ENCODE results near the gene KRT80. TPM values are rescaled to one million over a fixed set of nuclear protein-coding genes. Genes with fewer than 3 reads are reported as not detected.

Gene KRT80
- total and polyA plus RNA-seq, 2 of the 13 experiments (the other 11 are each of a cell fraction or from before 2014, with no cell fraction given), result 0.27 to 0.53 TPM

DNA sequence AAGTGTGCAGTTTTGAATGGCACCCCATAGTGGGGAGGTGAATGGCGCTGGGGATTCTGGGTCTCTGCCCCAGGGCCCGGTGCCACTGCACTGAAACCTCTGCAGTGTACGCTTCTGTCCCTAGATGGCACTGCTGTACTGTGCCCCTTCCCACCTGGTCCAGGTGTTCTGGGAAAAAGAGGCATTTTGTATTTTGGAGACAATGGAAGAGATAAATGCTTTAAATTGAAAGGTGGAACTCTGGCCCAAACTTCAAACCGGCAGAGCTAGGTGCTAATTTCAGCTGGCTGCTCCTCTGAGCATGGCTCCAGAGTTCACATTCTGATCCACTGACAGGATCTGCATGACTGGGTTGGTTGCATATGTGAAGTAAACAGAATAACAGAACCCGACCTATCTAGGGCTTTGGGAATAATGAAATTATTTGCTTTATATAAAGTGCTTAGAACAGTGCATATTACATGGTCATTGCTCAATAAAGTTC lies 52.2 kb downstream of the KRT80 start:
- Histone ChIP-seq H3K4me1 (ENCODE audit: insufficient read depth, low read length) (no peaks in the 10 kb centered on the region), H3K27me3 (ENCODE audit: control insufficient read depth in 1 of 2, insufficient read depth in 2 of 2, low read length in 2 of 2) (peaks cover 2 to 32% of the 10 kb centered on the region in 2 experiments; a peak in 3 of 5 replicates), H2AFZ (ENCODE audit: low read length) (no peak overlapping the region), H3K79me2 (ENCODE audit: insufficient read depth, low read length) (no peaks in the 10 kb centered on the region), H3K36me3 (replicated peaks in 1 of 2; ENCODE audit: control insufficient read depth in 1 of 2, insufficient read depth in 2 of 2, low read length in 2 of 2) (no peaks in the 10 kb centered on the region), H3K4me3 (replicated peaks in 1 of 3; ENCODE audit: insufficient read depth in 1 of 3, low read depth in 2 of 3, low read length in 3 of 3) (no peak overlapping the region), H3K4me2 (ENCODE audit: low read depth, low read length) (no peak overlapping the region), H3K9me3 (ENCODE audit: low read length) (no peaks in the 10 kb centered on the region), H3K9ac (ENCODE audit: insufficient read depth, low read depth, low read length) (no peak overlapping the region), H4K20me1 (ENCODE audit: insufficient read depth, low read length) (no peaks in the 10 kb centered on the region), H3K27ac (ENCODE audit: extremely low read length, insufficient read depth, low read length) (no peak overlapping the region)
- no TSS peak for BruUV-seq (replicated peaks)
- WGBS (ENCODE audit: low lambda C conversion rate), result 6% methylated on average over 3 of the region's 5 CpGs
- DNase-seq (ENCODE audit: low spot score) (no peak), FAIRE-seq (peak; percentile 55), ATAC-seq (peak; percentile 89)
- intact Hi-C loops (cut with micrococcal nuclease; ENCODE audit: unreplicated experiment) (no loop called here), in situ Hi-C loops (cut with HindIII; ENCODE audit: extremely low pct_ligation_motif_present, low pct_unique_long_range_greater_than_20kb) (loop anchor here (25.0 kb wide), 2 partner anchors 398 to 848 kb away; no protein-coding TSS in a partner anchor)
- CTCF ChIA-PET (ENCODE audit: low intra/inter-chr PET ratio, low total read pairs), result interaction anchor here (1.1 to 1.8 kb wide), 3 partner anchors 74 to 740 kb away, joined by 4 to 17 read pairs (median 8); no protein-coding TSS in a partner anchor
- POLR2A ChIA-PET, result no interaction called here
- TF ChIP-seq RAD21 (CRISPR knock-in tag; IDR thresholded peaks at IDR 0.05), result peak; percentile 27; the same call in 1 of the 2 replicates
- TF ChIP-seq ZNF143 (CRISPR knock-in tag; IDR thresholded peaks at IDR 0.05), result peak; percentile 77
- no peak for TF ChIP-seq ZNF501 (CRISPR knock-in tag; IDR thresholded peaks at IDR 0.05)
- TF ChIP-seq ZMYM3 (CRISPR knock-in tag; IDR thresholded peaks at IDR 0.05), result no peak
- TF ChIP-seq, protein P1, sequence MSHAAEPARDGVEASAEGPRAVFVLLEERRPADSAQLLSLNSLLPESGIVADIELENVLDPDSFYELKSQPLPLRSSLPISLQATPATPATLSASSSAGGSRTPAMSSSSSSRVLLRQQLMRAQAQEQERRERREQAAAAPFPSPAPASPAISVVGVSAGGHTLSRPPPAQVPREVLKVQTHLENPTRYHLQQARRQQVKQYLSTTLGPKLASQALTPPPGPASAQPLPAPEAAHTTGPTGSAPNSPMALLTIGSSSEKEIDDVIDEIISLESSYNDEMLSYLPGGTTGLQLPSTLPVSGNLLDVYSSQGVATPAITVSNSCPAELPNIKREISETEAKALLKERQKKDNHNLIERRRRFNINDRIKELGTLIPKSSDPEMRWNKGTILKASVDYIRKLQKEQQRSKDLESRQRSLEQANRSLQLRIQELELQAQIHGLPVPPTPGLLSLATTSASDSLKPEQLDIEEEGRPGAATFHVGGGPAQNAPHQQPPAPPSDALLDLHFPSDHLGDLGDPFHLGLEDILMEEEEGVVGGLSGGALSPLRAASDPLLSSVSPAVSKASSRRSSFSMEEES (CRISPR knock-in tag; IDR thresholded peaks at IDR 0.05), result no peak
- TF ChIP-seq SMC3 (IDR thresholded peaks at IDR 0.05; ENCODE audit: low read length), result peak; percentile 22; the same call in 1 of the 2 replicates
- TF ChIP-seq, protein P2, sequence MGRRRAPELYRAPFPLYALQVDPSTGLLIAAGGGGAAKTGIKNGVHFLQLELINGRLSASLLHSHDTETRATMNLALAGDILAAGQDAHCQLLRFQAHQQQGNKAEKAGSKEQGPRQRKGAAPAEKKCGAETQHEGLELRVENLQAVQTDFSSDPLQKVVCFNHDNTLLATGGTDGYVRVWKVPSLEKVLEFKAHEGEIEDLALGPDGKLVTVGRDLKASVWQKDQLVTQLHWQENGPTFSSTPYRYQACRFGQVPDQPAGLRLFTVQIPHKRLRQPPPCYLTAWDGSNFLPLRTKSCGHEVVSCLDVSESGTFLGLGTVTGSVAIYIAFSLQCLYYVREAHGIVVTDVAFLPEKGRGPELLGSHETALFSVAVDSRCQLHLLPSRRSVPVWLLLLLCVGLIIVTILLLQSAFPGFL (CRISPR knock-in tag; IDR thresholded peaks at IDR 0.05), result no peak
- no peak for TF ChIP-seq ZNF138 (CRISPR knock-in tag; IDR thresholded peaks at IDR 0.05; ENCODE audit: low read depth)
- TF ChIP-seq, protein P3, sequence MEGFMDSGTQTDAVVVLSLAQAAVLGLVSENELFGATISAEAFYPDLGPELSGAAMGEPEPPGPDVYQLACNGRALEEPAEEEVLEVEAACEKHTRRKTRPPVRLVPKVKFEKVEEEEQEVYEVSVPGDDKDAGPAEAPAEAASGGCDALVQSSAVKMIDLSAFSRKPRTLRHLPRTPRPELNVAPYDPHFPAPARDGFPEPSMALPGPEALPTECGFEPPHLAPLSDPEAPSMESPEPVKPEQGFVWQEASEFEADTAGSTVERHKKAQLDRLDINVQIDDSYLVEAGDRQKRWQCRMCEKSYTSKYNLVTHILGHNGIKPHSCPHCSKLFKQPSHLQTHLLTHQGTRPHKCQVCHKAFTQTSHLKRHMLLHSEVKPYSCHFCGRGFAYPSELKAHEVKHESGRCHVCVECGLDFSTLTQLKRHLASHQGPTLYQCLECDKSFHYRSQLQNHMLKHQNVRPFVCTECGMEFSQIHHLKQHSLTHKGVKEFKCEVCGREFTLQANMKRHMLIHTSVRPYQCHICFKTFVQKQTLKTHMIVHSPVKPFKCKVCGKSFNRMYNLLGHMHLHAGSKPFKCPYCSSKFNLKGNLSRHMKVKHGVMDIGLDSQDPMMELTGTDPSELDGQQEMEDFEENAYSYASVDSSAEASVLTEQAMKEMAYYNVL (CRISPR knock-in tag; IDR thresholded peaks at IDR 0.05; ENCODE audit: borderline replicate concordance), result no peak
- TF ChIP-seq MED13 (CRISPR knock-in tag; IDR thresholded peaks at IDR 0.05), result no peak
- no peak for TF ChIP-seq SAFB2 (CRISPR knock-in tag; IDR thresholded peaks at IDR 0.05; ENCODE audit: borderline replicate concordance, low read depth)
- TF ChIP-seq, protein P4, sequence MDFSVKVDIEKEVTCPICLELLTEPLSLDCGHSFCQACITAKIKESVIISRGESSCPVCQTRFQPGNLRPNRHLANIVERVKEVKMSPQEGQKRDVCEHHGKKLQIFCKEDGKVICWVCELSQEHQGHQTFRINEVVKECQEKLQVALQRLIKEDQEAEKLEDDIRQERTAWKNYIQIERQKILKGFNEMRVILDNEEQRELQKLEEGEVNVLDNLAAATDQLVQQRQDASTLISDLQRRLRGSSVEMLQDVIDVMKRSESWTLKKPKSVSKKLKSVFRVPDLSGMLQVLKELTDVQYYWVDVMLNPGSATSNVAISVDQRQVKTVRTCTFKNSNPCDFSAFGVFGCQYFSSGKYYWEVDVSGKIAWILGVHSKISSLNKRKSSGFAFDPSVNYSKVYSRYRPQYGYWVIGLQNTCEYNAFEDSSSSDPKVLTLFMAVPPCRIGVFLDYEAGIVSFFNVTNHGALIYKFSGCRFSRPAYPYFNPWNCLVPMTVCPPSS (IDR thresholded peaks at IDR 0.05), result no peak
- no peak for TF ChIP-seq ZNF83 (CRISPR knock-in tag; IDR thresholded peaks at IDR 0.05; ENCODE audit: borderline replicate concordance)
- TF ChIP-seq ZNF546 (CRISPR knock-in tag; conservative IDR thresholded peaks at IDR 0.05), result no peak
- TF ChIP-seq, protein P5, sequence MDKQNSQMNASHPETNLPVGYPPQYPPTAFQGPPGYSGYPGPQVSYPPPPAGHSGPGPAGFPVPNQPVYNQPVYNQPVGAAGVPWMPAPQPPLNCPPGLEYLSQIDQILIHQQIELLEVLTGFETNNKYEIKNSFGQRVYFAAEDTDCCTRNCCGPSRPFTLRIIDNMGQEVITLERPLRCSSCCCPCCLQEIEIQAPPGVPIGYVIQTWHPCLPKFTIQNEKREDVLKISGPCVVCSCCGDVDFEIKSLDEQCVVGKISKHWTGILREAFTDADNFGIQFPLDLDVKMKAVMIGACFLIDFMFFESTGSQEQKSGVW (CRISPR knock-in tag; IDR thresholded peaks at IDR 0.05; ENCODE audit: borderline replicate concordance), result no peak
- TF ChIP-seq KLF13 (CRISPR knock-in tag; IDR thresholded peaks at IDR 0.05), result no peak
- no peak for TF ChIP-seq RBM22 (optimal IDR thresholded peaks at IDR 0.05; ENCODE audit: low read length)
- peak; percentile 52 for TF ChIP-seq XRCC5 (optimal IDR thresholded peaks at IDR 0.05; ENCODE audit: low read length)
- TF ChIP-seq MIXL1 (CRISPR knock-in tag; IDR thresholded peaks at IDR 0.05), result no peak
- TF ChIP-seq ZNF598 (CRISPR knock-in tag; IDR thresholded peaks at IDR 0.05; ENCODE audit: borderline replicate concordance), result no peak
